K562 (cell line): ENCODE data around the gene MRPL44. TPM values are rescaled to one million over a fixed set of nuclear protein-coding genes. Genes with fewer than 3 reads are reported as not detected.

ENCODE experiments used
- CREB1 ChIP-seq, 2 experiments: sonication (generic) in 1 of 2; formaldehyde crosslinking in 1 of 2; IDR thresholded peaks; 2 replicates each; pipeline versions ENCODE4 v1.6.1 to v1.8.0; 2012 to 2022; ENCODE audit warnings: inconsistent platforms in 1 of 2, mild to moderate bottlenecking in 1 of 2, missing genetic modification reagents in 1 of 2, moderate library complexity in 1 of 2
- CTCF ChIP-seq, 3 experiments: IDR thresholded peaks in 2 of 3; conservative IDR thresholded peaks in 1 of 3; 2 replicates each; pipeline ENCODE4 v1.5.1; 2011 to 2012; ENCODE audit warnings: low read length in 3 of 3, mild to moderate bottlenecking in 3 of 3, control low read depth in 2 of 3, improper control_type of control experiment in 1 of 3, inconsistent platforms in 1 of 3, low read depth in 1 of 3, mixed read lengths in 1 of 3, moderate library complexity in 1 of 3; ENCODE audit not compliant: insufficient read depth in 2 of 3
- FOXM1 ChIP-seq, 2 experiments: fragments of 450-650 bp in 1 of 2; sonication (generic) in 1 of 2; formaldehyde crosslinking in 1 of 2; IDR thresholded peaks; 2 replicates each; pipeline versions ENCODE4 v1.6.1 to v1.9.0; 2017 to 2022; ENCODE audit warnings: low read depth in 2 of 2, mild to moderate bottlenecking in 2 of 2, missing genetic modification reagents in 1 of 2, moderate library complexity in 1 of 2
- HDAC3 ChIP-seq: fragments of 450-650 bp; IDR thresholded peaks from 2 replicates; pipeline ENCODE4 v1.6.1; 2018; ENCODE audit warnings: borderline replicate concordance, mild to moderate bottlenecking, moderate library complexity; ENCODE audit not compliant: partially characterized antibody
- KAT7 ChIP-seq: sonication (generic); formaldehyde crosslinking; IDR thresholded peaks from 2 replicates; pipeline ENCODE4 v1.8.0; 2022; ENCODE audit warnings: missing genetic modification reagents, mild to moderate bottlenecking, borderline replicate concordance
- NFIC ChIP-seq: fragments of 450-650 bp; IDR thresholded peaks from 2 replicates; pipeline ENCODE4 v1.6.1; 2017; ENCODE audit warnings: mild to moderate bottlenecking, inconsistent platforms
- NR3C1 ChIP-seq: sonication (generic); formaldehyde crosslinking; IDR thresholded peaks from 2 replicates; pipeline ENCODE4 v1.8.1; 2022; ENCODE audit warnings: missing genetic modification reagents
- POLR2A ChIP-seq: fragments of 450-650 bp; conservative IDR thresholded peaks from 2 replicates; pipeline ENCODE4 v1.6.1; 2016
- RAD21 ChIP-seq, 2 experiments: fragments of 250-450 bp in 1 of 2; fragments of 450-650 bp in 1 of 2; sonication (Bioruptor Pico) in 1 of 2; formaldehyde crosslinking in 1 of 2; IDR thresholded peaks in 1 of 2; conservative IDR thresholded peaks in 1 of 2; 2 replicates each; pipeline versions ENCODE4 v1.4.0 to v1.8.0; 2020 to 2022; ENCODE audit warnings: mild to moderate bottlenecking in 2 of 2, moderate library complexity in 1 of 2
- SRSF1 ChIP-seq: fragments of 200-400 bp; formaldehyde crosslinking; IDR thresholded peaks from 2 replicates; pipeline ENCODE4 v1.6.1; 2017; ENCODE audit warnings: mild to moderate bottlenecking, low read depth, low read length, moderate library complexity
- TAF9B ChIP-seq: fragments of 450-650 bp; IDR thresholded peaks from 2 replicates; pipeline ENCODE4 v1.6.1; 2018; ENCODE audit warnings: mild to moderate bottlenecking; ENCODE audit not compliant: partially characterized antibody
- TOE1 ChIP-seq, 2 experiments: fragments of 450-650 bp in 1 of 2; sonication (generic) in 1 of 2; formaldehyde crosslinking in 1 of 2; IDR thresholded peaks; 2 replicates each; pipeline versions ENCODE4 v1.7.1 to v1.8.0; 2016 to 2022; ENCODE audit warnings: borderline replicate concordance in 2 of 2, mild to moderate bottlenecking in 2 of 2, antibody characterized with exemption in 1 of 2, inconsistent platforms in 1 of 2, low read depth in 1 of 2, missing genetic modification reagents in 1 of 2, moderate library complexity in 1 of 2
- polyA plus RNA-seq, 8 experiments: library from polyadenylated mRNA; depleted of rRNA in 4 of 8; stranded (reverse) in 5 of 8; unstranded in 3 of 8; fragments of >200 nt; fragmentation: Nextera tagmentation in 2 of 8; fragmentation: Illumina TruSeq in 1 of 8; extraction: Ambion mirVana in 2 of 8; extraction: Trizol in 1 of 8; gene quantifications; 2 replicates each; pipeline versions ENCODE4 v1.2.1 to v1.2.3, GENCODE V29; 2011 to 2014; ENCODE audit warnings: inconsistent platforms in 1 of 8, missing spikeins in 1 of 8
- total RNA-seq, 7 experiments: library from RNA; depleted of rRNA in 6 of 7; stranded (reverse); fragments of >200 nt in 6 of 7; fragmentation: Illumina TruSeq in 2 of 7; extraction: Trizol in 2 of 7; gene quantifications; 2 replicates each; pipeline versions ENCODE4 v1.2.1 to v1.2.3, GENCODE V29; 2011 to 2021; ENCODE audit warnings: low replicate concordance in 1 of 7
- TF ChIP-seq, protein P1 (sequence below): fragments of 450-650 bp; formaldehyde crosslinking; IDR thresholded peaks from 2 replicates; pipeline ENCODE4 v1.4.0; 2020; ENCODE audit warnings: mild to moderate bottlenecking, moderate library complexity

Gene MRPL44
- total and polyA plus RNA-seq, 9 of the 15 experiments (the other 6 are each of a cell fraction or from before 2014, with no cell fraction given): 10.4 to 26.0 (median 20.2) TPM

GRCh38 chr2:223944703-223945531, 12.3 kb upstream of the MRPL44 start, which contains the start of gene WDFY1 (continued):
- TF ChIP-seq TOE1 (IDR thresholded peaks at IDR 0.05; ENCODE audit: borderline replicate concordance) (peak; percentile 66; the same call in 1 of the 2 replicates), TOE1 (CRISPR knock-in tag; IDR thresholded peaks at IDR 0.05; ENCODE audit: borderline replicate concordance, low read depth) (no peak), TAF9B (peak; percentile 28), NR3C1 (CRISPR knock-in tag) (no peak), FOXM1 (IDR thresholded peaks at IDR 0.05; ENCODE audit: low read depth) (0 out of 2 replicates have a peak, but pooled peaks have one; percentile 16), FOXM1 (CRISPR knock-in tag; IDR thresholded peaks at IDR 0.05; ENCODE audit: low read depth) (no peak), HDAC3 (peak; percentile 30), POLR2A (peak; percentile 77), CREB1 (IDR thresholded peaks at IDR 0.05) (peak; percentile 51), CREB1 (CRISPR knock-in tag; IDR thresholded peaks at IDR 0.05) (peak; percentile 60; the same call in 1 of the 2 replicates), KAT7 (CRISPR knock-in tag) (peak; percentile 40; the same call in 1 of the 2 replicates), RAD21 (CRISPR knock-in tag; conservative IDR thresholded peaks at IDR 0.05 in 1 of 2, IDR thresholded peaks at IDR 0.05 in 1 of 2) (peak; percentile 7 to 19; a peak in 1 of 4 replicates), SRSF1 (no peak), NFIC (peak; percentile 88), CTCF (IDR thresholded peaks at IDR 0.05 in 2 of 3, conservative IDR thresholded peaks at IDR 0.05 in 1 of 3; ENCODE audit: insufficient read depth in 2 of 3, low read depth in 1 of 3, low read length in 3 of 3) (0 out of 6 replicates have a peak, but pooled peaks of 1 of the 3 experiments have one; percentile 9)
- TF ChIP-seq, protein P1, sequence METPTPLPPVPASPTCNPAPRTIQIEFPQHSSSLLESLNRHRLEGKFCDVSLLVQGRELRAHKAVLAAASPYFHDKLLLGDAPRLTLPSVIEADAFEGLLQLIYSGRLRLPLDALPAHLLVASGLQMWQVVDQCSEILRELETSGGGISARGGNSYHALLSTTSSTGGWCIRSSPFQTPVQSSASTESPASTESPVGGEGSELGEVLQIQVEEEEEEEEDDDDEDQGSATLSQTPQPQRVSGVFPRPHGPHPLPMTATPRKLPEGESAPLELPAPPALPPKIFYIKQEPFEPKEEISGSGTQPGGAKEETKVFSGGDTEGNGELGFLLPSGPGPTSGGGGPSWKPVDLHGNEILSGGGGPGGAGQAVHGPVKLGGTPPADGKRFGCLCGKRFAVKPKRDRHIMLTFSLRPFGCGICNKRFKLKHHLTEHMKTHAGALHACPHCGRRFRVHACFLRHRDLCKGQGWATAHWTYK (CRISPR knock-in tag): peak; percentile 22; the same call in 1 of the 2 replicates
